GM19452 (cell line): ENCODE measurements around the gene ACADSB.

Source experiments
- ATAC-seq: cut with Tn5 transposase; IDR thresholded peaks from one replicate; pipeline ENCODE4 v1.9.1; 2021; ENCODE audit not compliant: unreplicated experiment

The ACADSB gene

DNA sequence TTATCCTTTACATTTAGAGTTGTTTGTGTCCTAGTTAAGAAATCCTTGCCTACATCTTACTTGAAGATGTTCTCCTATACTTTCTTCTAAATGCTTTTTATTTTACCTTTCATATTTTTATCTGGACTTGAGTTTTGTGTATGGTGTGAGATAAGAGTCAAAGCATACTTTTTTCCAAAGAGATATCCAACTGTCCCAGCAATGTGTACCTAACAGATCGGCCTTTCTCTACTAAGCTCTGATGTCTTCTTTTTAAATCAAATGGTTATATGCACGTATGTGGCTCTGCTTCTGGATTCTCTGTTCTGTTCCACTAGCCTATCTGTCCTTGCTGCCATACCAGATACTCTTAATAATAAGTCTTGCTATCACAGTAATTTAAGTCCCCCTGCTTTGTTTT lies 7.4 kb upstream of the ACADSB start:
- ATAC-seq = no peak

DNA sequence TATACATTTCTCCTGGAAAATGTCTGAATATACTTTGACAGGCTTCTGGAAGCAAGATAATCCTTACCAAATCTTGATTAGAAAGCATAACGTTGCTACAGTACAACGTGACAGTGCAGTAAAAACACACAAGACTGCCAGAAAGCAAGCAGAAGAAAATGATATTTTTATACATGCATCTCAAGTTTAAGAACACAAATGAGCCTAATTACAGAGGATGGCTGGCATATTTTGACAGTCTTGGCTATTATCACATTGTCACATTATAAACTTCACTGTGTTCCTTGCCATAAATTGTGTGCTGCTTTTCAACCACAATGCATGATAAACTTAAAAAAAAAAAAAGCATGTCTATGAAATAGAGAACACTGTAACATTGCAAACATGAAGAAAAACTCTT lies 4.5 kb upstream of the ACADSB start:
- ATAC-seq = no peak

DNA sequence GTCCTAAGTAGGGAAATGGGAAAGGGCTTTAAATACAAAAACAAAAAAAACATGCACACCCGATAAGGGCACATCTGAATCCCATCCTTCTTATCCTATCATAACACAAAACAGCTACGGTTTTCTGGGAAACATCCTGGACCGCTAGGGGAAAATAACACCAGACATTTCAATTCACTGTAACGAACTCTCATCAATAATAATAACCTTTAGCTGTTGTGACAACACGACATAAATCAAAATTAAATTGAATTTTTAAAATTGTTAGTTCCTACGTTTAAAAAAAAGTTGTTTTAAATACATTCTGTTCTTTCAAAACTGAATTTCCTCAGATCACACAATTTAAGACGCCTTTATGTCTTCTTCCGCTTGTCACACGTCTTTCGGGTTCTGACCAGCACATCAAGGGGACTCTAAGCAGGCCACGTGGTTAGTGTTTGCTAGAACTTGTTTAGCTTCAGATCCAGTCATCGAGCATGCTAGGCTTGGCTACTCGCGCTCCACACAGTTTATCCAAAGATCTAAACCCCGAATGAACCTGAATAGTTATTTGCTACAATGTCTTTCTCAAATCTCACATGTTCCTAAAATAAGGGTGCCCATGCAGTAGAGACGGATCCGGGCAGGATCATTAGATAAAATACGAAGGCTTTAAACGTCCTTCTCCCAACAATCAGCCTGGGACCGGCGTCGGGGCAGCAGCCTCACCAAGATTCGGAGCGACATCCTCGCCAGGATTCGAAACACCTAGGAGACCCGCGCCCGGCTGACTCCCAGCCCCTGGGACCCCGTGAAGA lies 1.1 kb upstream of the ACADSB start:
- peak; percentile 32 for ATAC-seq

DNA sequence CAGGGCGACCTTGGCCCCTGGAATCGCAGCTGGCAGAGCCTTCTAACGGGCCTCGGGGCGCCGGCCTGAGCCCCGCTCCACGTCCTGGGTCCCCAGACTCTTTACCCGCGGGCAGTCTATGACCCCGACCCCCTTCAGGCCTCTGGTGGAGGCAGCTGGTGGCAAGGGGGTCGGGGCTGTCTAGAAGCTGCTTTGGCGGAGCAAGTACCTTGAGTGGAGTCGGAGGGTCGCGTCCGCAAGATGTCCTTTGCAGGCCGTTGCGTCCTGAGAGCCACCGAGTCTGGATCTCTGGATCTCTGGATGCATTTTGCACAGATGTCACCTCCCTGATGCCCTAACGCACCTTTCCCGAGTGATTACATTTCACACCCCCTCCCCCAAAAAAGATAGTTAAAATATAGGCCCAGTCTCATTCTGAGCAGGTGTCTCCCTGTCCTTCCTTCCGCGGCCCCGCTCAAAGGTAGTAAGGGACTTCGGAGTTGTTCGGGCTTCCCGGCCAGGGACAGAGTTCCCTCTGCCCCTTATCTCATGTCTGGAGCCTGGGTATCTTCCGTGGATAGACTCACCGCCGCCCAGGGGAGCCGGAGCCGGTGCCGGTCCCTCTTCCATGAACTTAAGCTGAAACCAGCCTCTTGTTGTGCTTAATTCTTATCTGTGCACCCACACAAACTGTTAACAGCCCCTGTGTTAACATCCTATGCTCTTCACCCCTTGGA lies 457 bp downstream of the ACADSB start:
- peak; percentile 10 for ATAC-seq

DNA sequence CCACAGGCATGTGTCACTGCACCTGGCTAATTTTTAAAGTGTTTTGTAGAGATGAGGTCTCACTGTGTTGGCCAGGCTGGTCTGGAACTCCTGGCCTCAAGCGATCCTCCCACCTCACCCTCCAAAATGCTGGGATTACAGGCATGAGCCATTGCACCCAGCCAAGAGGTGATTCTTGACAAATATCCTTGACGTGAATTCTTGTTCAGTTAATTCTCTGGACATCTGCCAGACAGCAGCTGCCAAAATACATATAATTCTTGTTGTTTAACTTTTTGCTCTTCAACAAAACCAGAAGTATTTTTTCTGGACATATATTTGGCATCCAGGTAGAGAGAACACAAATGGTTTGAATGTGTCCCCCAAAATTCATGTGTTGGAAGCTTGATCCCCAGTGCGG lies 3.2 kb downstream of the ACADSB start:
- no peak for ATAC-seq

DNA sequence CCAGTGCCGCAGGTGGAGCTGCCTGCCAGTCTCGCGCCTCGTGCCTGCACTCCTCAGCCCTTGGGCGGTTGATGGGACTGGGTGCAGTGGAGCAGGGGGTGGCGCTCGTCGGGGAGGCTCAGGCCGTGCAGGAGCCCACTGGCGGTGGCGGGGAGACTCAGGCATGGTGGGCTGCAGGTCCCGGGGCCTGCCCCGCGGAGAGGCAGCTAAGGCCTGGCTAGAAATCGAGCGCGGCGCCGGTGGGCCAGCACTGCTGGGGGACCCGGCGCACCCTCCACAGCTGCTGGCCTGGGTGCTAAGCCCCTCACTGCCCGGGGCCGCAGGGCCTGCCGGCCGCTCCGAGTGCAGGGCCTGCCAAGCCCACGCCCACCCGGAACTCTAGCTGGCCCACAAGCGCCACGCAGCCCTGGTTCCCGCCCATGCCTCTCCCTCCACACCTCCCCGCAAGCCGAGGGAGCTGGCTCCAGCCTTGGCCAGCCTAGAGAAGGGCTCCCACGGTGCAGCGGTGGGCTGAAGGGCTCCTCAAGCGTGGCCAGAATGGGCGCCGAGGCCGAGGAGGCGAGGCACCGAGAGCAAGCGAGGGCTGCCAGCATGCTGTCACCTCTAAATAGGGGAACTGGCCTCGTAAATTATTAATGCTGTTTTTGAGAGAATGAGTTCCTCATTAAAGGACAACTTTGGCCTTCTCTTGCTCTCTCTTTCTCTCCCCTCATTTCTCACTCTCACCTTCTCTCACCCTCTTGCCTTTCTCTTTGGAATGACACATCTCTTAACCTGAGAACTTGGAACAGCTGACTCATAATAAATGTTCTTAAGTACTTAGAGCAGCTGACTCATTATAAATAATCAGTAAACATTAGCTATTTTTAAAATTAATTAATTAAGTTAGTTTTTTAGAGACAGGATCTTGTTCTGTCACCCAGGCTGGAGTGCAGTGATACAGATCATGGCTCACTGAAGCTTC lies 4.9 kb downstream of the ACADSB start:
- no peak for ATAC-seq

DNA sequence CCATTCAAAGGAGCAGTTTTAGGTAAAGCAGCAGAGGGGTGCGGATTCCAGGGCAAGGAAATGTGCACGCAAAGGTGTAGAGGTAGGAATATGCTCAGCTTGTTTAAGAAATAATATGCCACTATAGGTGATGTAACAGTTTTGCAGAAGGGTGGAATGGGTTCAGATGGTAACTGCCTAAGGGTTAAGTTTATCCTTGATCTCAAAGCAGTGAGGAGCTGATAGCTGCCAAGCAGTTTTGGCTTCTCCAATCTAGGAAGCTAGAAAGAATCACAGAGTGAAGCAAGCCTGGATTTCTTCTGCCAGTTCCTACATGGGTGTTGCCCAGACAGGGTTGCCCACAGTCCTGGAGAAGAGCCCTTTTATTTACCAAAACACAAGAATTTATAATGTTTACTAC lies 6.0 kb downstream of the ACADSB start:
- ATAC-seq = no peak

DNA sequence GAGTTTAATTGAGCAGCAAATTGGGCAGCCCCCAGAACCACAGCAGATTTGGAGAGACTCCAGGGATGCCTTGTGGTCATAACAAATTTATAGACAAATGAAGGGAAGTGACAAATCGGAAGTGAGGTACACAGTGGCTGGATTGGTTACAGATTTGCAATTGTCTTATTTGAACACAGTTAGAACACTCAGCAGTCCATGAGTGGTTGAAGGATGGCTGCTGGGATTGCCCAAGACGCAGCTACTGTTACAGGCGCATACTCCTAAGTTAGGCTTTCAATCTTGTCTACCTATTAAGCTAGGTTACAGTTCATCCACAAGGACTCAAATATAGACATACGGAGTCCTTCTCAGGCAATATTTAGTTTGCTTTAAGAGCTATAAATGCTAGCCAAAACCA lies 7.4 kb downstream of the ACADSB start:
- no peak for ATAC-seq

DNA sequence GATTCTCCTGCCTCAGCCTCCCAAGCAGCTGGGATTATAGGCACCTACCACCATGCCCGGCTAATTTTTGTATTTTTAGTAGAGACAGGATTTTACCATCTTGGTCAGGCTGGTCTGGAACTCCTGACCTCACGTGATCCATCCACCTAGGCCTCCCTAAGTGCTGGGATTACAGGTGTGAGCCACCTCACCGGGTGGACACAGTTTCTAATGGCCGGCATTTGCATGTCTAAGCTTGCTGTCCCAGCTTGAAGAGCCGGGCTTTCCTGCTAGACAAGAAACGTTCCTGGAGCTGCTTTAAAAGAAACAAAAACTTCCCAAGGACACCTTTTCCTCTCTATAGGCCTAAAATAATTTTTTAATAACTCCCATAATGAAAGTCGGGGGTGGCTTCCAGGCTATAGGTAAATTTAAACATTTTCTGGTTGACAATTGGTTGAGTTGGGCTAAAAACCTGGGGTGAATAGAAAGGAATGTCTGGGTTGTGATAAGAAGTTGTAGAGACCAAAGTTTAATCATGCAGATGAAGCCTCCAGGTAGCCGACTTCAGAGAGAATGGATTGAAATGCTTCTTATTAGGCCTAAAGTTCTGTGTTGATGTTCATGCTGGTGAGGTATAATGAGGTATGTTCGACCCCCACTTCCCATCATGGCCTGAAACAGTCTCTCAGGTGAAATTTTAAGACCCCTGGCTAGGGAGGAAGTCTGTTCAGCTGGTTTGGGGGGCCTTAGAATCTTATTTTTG lies 8.8 kb downstream of the ACADSB start:
- ATAC-seq = no peak

DNA sequence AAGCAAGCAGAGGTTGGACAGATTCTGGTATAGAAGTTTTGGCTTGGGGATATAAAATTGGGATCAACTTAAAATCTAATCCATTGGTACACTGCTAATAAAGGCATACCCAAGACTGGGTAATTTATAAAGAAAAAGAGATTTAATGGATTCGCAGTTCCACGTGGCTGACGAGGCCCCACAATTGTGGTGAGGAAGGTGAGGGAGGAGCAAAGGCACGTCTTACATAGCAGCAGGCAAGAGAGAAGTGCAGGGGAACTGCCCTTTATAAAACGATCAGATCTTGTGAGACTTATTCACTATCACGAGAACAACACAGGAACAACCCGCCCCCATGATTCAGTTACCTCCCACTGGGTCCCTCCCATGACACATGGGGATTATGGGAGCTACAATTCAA lies 9.7 kb downstream of the ACADSB start:
- no peak for ATAC-seq

DNA sequence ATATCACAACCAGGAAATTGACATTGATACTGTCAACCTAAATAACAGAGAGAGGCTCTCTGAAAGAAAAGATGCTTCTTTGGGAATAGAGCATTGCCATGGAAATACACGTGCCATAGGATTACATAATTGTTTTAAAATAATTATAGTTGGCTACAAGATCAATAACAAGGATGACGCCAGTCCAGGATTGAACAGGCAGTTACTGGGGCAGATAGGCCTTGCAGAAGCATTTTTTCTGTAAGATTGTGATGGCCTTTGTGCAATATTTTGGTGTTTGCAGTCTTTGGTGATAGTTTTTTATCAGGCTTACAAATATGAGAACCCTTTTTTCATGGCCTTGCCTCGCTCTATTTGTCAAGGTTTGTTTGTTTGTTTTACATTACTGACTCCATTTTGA lies 10.5 kb downstream of the ACADSB start:
- ATAC-seq = no peak

DNA sequence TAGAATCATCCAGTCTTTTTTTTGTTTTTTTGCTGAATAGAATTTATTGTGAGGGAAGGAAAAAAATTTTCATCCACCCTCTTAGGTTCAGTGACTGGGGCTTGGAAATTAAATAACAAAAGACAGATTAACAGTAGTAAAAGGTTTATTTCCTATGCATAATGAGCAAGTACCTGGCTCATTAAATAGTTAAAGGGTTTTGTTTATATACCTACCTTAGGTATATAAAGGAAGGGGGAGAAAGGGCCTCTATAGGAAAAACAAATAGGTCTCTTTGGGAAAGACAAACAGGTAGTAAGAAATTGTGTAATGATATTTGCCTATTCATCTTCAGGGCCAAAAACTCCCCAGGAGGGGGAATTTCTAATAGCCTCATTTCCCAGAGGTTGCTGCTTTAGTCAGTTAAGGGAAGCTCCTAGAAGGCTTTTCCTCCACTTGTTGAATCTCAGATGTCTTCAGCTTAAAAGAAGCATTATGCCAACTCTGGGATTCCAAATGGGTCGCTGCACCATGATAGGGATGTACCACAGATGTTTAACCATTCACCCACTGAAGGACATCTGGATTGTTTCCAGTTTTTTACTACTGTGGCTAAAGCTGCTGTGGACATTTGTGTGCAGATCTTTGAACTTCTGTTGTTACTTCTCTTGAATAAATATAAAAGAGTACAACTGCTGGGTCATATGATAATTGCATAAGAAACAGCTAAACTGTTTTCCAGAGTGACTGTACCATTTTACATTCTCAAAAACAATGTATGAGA lies 11.3 kb downstream of the ACADSB start:
- no peak for ATAC-seq

DNA sequence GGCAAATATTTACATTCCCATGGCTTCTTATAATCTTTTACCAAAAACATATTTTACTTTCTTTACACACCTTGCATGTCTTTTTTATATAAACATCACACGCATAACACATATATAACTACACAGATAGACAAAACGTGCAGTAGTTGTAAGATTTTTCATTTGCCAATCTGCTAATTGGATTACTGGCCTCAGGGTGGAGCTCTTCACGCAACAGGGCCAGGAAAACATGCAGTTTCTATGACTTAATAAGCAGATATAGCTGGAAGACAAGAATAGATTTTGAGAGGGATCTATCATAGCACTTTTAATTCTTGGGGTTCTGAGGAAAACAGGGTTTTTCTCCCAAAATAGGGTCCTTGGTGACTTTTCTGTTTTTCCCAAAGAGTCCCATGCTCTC lies 12.7 kb downstream of the ACADSB start:
- ATAC-seq = no peak

DNA sequence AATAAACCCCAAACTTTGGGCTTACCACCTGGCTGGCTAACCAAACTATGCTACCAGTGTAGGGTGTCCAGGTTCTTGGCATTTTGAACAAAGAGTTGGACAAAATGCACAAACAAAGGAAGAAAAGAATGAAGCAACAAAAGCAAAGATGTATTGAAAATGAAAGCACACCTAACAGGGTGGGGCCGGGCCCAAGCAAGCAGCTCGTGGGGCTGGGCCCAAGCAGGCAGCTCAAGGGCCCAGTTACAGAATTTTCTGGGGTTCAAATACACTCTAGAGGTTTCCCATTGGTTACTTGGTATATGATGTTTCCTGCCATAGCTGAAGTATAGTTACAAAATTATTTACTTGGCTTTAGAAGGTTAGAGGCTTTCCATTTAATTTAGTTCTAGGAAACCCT lies 15.7 kb downstream of the ACADSB start:
- no peak for ATAC-seq

DNA sequence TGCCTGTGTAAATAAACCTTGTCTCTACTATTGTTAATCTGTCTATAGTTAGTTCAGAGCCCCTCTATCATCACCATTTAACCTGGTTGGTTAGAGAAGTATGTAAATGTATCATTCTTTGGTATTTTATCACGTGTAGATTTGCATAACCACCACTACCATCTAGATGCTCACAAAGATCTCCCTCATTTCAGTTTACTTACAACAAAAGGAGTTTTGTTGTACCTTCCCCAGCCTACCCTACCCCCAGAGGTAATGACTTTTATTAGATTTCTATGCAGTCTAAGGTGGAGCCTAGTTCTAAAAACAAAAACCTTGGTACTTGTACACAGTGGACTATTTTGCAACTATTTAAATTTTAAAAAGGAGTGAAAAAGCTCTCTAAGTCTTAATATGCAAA lies 17.5 kb downstream of the ACADSB start:
- ATAC-seq = no peak

DNA sequence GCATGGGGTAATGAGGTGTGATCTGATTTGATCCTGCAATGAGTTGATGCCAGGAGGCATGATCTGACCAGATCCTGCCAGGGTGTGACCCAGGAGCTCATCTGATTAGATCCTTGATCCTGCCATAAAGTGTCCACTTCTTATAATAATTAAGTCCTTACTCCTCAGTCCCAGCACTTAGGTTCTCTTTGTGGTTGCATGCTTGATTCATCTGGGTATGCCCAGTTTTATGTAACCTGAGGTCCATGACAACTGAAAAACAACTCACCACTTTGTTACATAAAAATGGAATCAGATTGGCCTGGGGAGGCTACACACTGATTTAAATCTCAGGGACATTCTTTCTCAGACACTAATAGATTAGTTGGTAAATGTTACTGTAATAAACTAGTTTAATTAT lies 19.1 kb downstream of the ACADSB start:
- ATAC-seq = no peak

DNA sequence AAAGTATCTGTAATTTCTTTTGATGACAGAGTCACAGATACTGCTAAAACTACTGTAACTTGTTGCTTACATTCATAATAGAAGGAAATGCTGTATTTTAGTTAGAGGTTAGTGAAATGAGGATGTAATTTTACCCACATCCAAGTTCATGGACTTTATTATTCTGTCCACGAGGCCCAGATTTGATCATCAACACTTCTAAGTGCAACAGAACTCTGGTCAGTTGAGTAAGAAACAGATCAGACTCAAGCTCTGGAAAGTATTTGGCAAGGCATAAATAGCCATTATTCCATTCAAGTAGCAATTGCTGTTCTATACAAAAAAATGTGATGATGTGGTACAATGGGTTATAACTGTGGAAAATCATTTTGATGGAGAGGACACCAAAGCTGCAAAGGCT lies 22.3 kb downstream of the ACADSB start:
- no peak for ATAC-seq

DNA sequence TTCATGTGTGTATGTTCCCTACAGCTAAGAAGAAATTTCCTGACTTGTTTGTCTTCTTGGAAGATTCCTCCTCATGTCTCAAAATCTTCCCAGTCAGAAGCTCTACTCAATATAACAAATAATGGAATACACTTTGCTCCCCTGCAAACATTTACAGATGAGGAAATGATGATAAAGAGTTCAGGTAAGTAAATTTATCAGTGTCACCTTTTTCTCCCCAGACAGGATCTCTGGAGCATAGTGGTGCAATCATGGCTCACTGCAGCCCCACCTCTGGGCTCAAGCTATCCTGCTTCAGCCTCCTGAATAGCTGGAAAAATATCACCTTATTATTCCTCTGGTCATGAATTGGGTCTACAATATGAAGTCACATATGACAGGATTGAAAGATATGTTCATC lies 25.5 kb downstream of the ACADSB start:
- ATAC-seq = no peak

DNA sequence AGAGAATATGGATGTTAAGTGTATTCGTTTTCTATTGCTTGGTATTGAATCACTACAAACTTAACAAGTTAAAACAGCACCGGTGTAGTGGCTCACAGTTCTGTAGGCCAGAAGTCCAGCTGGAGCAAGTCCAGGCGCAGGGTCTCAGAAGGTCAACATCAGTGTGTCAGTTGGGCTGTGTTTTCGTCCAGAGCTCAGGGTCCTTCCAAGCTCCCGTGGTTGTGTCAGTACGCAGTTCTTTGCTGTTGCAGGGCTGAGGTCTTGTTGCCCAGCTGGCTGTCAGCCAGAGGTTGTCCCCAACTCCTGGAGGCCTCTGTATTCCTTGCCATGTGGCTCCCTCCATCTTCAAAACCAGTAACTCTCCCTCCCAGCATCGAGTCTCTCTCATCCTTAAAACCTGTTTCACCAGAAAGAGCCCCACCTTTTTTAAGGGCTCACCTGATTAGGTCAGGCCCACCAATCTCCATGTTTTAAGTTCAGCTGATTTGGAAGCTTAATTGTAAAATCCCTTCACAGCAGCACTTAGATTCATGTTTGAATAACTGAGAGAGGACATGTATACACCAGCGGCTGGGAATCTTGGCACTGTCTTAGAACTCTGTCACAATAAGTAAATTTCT lies 26.8 kb downstream of the ACADSB start:
- no peak for ATAC-seq
